EH (cell line): ENCODE results near the gene LIPM.
A peak's percentile ranks its signal among the peaks of the same experiment; 100 is the strongest.

Experiments
- DNase-seq: peaks from one replicate; pipeline ENCODE4 v3.0.0-alpha.2; 2015; ENCODE audit warnings: low read depth

Gene LIPM

GRCh38 chr10:88838766-88839350 is 36.3 kb downstream of the LIPM start:
- DNase-seq = no peak

GRCh38 chr10:88840104-88840503 is 37.6 kb downstream of the LIPM start:
- no peak for DNase-seq

GRCh38 chr10:88840881-88841280 is 38.4 kb downstream of the LIPM start:
- no peak for DNase-seq

DNA sequence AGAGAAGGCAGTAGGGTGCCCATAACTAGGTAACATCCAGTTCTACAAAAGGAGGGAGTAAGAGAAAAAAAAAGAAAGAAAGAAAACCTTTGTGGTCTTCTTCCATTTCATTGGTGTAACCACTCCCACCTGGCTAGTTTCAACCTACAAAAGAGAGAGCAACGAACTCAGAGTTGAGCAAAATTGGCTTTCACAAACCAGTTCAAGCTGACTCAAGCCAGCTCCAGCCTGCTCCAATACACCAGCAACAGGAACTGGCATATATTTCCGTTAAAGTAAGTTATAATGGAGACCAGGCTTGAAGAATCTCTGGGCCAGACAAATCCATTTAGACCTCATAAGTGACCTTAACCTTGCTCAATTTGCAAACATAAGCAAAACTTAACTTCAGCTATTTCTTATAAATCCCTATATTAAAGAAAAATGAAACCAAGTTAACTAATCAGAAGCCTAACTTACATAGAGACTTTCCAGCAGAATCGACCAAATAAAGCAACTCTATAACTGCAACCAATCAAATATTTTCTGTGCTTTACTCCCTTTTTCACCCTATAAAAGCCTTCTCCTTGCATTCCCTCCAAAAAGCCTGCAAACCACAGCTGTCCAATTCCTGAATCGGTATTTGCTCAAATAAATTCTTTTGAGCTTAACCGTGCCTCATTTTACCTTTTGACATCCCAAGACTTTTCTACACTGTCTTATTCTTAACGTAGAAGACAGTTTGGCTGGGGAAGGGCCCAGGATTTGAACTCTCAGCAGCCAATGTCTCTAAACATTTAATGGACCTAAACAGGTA is 39.0 kb downstream of the LIPM start:
- DNase-seq = no peak

DNA sequence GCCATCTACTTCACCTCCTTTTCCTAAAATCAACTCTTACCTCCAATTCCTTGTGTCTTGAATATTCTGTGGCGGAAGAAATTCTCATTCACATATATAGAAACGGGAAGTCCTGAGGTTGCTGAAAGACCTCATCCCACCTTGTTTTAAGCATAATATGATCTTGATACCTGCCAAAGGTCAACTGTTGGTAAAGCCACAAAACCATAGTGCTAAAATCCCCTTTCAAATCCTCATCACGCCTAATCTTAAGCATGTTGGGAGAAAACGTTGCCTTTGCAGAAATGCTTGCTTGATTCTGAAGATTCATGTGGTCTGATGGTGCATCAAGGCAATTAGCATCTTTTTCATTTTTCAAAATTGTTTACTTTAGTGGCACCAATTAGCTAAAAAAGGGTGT is 40.6 kb downstream of the LIPM start:
- no peak for DNase-seq

DNA sequence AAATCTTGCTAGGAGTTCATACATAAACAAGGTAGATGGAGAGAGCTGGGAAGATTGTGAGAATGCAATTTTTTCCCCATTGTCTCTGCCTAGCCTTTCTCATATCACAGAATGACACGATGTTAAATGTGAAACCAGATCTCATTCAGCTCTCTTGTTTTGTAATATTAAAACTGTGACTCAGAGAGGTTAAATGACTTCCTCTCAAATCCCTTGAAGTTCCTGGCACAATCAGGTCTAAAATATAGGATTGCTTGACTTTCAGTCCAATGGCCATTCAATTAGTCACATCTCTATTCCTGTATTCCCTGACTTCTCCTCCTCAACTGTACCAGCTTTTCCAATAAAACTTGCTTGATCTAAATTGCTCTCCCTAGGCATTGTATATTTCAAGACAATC is 46.0 kb downstream of the LIPM start:
- peak; percentile 83 for DNase-seq

- peak; percentile 50 for DNase-seq
Observed at GRCh38 chr10:88849234-88849633, 46.7 kb downstream of the LIPM start.

GRCh38 chr10:88850712-88851111 is 48.2 kb downstream of the LIPM start:
- no peak for DNase-seq

DNA sequence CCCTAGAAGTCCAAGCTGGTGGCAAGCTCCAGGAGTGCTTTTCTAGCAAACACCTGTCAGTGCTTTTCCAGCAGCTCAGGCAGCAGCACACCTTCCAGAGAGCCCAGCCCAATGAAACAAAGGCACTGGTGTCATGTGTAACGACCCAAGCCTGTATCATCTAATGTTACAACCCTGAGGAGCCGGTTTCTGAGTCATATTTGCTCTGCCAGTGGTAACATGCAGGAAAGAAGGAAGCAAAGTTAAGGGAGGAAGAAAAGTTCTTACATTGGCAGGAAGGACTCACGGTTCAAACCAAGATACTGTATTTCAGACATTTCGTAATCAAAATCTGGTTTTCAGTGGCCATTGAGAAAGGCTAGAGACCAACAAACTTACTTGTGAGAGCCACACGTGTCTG is 49.2 kb downstream of the LIPM start, which contains the start of gene ANKRD22:
ANKRD22 (minus strand) TSS at position 139 of the 400 bp plus-strand sequence. CDS start 237 bp downstream, outside the sequence.
- peak; percentile 48 for DNase-seq

- no peak for DNase-seq
Observed at GRCh38 chr10:88852327-88852726, 49.8 kb downstream of the LIPM start.

GRCh38 chr10:88853155-88853881 is 50.8 kb downstream of the LIPM start:
- no peak for DNase-seq

- DNase-seq = no peak
Observed at GRCh38 chr10:88854684-88855083, 52.2 kb downstream of the LIPM start.

- no peak for DNase-seq
Observed at GRCh38 chr10:88857831-88858230, 55.3 kb downstream of the LIPM start.

DNA sequence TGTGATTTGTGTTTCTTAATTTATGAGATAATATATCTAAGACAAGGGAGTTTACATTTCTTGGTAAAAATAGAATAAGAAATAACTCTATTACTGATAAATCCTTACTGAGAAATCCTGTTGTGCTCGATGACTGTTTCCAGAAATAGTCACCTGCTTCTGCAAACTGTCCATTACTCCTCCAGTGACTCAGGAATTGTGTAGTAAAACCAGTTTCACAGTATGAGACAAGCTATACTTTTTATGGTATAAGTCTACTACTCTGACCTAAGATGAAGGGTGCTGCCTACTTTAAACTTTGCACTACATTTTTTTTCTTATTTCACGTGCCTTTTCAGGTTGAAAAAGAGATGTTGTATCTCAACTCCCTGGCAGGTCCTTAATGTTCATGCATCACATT is 56.0 kb downstream of the LIPM start:
- DNase-seq = no peak

- no peak for DNase-seq
Observed at GRCh38 chr10:88861036-88861435, 58.5 kb downstream of the LIPM start.

DNA sequence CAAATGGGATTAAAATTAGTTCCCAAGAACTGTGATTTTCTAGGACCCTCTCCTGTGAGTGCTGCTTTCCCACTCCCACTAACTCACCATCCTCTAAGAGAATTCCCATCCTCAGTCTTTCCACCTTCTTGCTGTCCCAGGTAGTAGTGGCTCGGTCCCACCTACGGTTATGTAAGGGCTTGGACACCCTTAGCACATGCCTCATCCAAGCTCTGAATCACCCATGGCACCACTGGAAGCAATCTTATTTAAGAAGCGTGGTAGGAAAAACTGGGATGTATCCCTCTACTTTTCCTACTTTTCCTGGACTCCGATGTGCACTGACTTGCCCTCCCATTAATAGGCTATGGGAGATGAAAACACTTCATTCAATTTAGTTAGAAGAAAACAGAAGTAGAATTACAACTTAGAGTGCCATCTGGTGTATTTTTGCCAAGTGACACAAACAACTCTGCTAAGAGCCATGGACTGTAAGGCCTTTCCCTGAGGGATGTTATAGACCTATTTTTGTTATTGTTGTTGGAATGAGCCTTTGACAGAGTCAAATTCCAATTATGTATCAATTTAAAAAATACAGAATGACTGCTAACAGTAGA is 62.8 kb downstream of the LIPM start:
- DNase-seq = peak; percentile 33

DNA sequence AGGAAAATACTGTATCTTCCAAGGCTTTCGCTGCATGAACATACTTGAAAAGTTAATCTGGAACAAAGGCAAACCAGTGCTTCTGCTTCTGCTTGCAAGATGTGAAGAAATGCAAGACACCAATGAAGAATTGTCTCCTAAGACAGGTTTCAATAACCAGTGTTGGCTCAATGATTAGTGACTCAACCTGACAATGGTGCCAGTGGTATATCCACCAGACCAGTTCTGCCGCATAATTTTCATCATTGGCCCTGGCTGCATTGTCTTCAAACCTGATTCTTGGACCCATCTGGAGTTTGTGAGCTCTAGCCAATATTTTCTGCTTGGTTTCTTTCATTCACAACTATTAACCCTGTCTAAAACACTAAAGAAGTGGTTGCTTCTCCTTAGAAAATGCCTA is 63.9 kb downstream of the LIPM start:
- no peak for DNase-seq

GRCh38 chr10:88870089-88870488 is 67.6 kb downstream of the LIPM start:
- no peak for DNase-seq
